Activated CD8-positive, alpha-beta memory T cell treated with anti-CD3 and anti-CD28 coated beads, Interleukin-2, amount 50 U/mL, for 48 hours (primary cell): Measurements from ENCODE around the gene FUT7.
A peak's percentile ranks its signal among the peaks of the same experiment; 100 is the strongest.
"Not testable (repeated sequence)": the region's sequence is repeated elsewhere in the genome, so short reads cannot be mapped to it uniquely, and the experiment has no call there.

Experiments used
- DNase-seq: peaks from one replicate; pipeline ENCODE4 v3.0.0-alpha.2; 2020

The FUT7 gene

DNA sequence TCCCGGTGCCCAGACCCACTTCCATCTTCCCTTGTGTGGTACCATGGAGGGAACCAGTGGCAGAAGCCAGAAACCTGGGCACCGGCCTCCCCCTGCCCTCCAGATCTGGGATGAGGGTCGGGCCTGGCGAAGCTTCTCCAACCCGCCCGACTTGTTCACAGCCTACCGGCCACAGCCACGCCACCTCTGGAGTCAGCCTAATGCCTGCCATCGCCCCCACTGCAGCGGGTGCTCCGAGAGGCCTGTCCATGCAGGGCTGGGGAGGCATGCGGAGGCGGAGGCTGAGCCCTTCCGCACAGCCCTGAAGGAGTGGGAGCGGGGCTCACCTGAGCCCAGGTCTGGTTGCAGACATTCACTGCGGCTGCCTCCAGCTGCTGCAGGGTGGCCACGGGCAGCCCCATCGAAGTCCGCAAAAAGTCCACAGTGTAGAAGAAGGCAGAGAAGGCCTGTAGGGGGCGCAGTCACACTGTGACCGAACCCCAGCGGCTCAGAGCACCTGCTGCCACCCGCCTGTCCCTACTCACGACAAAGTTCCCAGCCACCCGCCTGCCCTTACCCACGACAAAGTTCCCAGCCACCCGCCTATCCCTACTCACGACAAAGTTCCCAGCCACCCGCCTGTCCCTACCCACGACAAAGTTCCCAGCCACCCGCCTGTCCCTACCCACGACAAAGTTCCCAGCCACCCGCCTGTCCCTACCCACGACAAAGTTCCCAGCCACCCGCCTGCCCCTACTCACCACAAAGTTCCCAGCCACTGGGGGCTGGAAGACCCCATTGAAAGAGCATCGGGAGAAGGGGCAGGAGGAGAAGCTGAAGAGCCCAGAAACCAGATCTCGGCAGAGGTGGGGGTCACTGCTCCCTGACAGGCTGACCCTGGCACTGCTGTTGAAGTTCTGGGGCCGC is 17.9 kb upstream of the FUT7 start:
- peak; percentile 91 for DNase-seq

DNA sequence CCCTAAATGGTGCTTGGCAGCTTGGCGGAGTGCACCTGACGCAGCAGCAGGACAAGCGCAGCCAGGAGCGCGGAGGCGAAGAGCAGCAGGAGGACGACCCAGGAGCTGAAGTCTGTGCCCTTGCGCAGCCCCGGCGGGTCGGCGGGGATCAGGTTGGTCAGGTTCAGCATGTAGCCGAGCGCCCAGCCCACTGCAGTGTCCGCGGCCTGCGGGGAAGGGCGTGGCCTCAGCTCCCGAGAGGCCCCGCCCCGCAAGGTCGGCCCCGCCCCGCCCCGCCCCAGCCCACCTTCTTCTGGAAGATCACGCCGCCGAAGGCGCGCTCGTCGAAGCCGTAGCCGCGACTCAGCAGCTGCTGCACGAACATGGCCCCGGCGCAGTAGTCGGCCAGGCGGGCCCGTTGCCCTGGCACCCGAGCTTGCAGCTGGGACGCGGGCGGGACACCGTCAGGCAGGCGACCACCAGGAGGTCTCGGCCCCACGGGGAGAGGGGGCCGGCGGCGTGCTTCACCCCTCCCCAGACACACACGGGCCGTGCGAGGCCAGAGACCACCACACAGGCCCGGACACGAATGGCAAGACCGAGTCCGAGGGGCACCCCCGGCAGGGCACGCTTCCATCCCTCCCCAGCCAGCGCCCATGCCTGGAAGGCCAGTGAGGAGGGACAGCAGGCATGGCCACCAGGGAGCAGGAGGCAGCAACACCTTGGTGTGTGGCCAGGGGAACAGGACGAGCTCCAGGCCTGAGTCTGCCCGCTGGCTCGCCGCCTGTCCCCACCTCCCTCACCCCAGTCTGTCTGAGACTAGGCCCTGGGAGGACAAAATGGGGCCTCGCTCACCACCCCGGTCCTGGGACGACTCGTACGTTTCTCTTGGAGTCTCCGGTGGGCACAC is 17.0 kb upstream of the FUT7 start:
- no peak for DNase-seq

DNA sequence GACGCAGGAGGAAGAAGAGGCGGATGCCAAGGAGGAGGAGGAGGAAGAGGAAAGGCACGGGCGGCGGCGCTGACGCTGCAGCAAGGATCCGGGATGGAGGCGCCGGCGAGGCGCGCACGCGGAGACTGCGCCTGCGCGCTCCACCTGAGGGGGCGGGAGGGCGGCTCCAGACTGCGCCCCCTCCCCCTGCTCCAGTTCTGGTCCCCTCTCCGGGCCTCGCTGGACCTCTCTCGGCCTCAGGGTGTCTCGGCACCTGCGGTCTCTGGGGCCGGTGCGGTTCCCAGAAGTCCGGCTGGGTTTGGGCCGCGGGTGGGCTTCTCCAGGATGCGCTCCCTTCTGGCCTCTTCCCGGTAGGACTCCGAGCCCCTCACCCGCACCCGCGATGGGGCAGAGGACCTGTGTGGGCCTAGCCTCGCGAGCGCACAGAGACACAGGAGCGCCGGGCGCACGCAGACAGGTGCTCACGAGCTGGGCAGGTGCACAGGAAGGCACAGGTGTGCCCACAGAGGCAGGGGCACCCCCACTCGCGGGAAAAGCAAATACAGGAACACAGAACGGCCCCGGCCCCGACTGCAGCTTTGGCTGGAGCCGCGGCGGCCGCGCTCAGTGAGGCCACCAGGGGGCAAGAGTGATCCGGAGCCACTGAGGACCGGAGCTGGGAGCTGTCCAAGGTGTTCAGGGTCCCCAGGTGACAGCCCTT is 14.3 kb upstream of the FUT7 start, which contains the start of gene NPDC1:
TSS of gene NPDC1 (minus strand) at position 90 of the 700 bp plus-strand sequence. CDS start 188 bp downstream, outside the sequence.
- peak; percentile 92 for DNase-seq

DNA sequence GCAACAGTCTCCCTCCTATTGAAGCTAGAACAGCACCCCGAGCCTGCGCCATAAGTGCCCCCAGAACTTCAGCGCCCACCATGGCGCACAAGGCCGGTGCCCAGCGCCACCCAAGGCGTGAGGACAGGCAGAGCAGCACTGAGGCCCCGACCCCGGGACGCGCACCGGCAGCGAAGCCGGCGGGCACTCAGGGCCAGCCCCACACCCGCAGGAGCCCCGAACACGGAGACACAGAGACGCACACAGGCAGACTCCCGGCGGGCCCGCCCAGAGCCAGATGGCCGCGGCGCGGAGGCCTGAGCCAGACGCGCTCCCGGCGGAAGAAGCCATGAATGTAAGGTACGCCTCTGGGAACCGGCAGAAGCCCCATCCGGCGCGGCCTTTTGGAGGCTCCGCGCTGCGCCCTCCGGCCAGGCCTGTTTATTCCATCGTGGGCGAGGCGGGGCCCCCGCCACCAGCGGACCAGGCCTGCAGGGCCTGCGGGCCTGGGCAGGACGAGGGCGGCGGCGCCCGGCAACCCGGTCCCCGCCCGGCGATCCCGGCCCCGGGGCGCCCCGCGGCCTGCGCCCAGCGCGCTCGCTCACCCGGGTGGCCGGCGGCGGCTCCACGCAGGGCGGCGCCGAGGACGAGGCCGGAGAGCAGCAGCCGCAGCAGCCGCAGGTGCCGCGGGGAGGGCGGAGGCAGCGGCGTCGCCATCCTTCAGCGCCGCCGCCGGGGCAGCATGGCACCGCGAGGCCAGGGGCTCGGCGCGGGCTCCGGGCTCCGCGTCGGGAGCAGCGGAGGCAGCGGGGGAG is 13.6 kb upstream of the FUT7 start:
- no peak for DNase-seq

DNA sequence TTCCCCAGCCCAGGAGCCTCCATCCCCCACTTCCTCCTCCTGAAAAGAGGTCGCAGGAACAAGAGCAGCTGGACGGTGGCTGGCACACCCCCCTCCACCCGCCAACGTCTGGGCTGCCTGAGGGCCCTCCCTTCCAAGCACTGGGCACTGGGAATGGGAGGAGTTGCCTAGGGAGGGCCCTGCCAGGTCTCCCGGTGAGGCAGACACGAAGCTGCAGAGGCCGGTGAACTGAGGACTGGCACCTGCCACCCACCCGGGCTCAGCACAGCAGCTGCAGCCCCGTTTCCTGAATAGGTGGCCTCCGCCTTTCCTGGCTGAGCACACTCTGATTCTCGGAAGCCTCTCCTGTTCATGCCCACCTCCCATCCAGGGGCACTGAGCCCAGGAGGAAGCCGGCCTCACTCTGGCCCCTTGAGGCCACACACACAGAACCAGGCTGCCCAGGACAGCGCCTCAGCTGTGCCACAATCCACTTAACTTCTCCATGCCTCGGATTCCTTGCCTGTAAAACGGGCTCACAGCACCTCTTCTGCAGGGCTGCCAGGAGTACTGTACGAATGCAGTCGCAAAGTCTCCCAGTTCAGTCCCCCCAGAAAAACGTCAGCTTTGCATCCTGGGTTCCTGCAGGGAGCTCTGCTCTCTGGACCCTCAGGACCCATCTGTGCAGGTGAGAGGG is 12.8 kb upstream of the FUT7 start:
- no peak for DNase-seq

DNA sequence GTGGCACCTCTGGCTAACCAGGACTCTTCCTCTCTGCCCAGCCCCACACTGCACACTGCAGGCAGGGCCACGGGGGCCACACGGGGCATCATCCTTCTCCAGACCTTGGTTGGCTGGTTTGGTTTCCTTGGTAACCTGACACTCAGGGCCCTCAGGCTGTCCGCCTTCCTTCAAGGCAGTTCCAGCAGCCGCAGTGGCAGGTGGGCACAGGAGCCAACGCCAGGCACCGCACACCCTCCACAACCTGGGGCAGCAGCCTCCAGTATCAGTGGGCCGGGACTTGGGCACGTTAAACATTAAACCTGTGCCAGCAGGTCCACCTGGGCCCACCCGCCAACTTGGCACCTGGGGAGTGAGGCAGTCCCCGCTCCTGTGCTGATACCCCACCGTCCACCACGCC is 12.1 kb upstream of the FUT7 start:
- no peak for DNase-seq

DNA sequence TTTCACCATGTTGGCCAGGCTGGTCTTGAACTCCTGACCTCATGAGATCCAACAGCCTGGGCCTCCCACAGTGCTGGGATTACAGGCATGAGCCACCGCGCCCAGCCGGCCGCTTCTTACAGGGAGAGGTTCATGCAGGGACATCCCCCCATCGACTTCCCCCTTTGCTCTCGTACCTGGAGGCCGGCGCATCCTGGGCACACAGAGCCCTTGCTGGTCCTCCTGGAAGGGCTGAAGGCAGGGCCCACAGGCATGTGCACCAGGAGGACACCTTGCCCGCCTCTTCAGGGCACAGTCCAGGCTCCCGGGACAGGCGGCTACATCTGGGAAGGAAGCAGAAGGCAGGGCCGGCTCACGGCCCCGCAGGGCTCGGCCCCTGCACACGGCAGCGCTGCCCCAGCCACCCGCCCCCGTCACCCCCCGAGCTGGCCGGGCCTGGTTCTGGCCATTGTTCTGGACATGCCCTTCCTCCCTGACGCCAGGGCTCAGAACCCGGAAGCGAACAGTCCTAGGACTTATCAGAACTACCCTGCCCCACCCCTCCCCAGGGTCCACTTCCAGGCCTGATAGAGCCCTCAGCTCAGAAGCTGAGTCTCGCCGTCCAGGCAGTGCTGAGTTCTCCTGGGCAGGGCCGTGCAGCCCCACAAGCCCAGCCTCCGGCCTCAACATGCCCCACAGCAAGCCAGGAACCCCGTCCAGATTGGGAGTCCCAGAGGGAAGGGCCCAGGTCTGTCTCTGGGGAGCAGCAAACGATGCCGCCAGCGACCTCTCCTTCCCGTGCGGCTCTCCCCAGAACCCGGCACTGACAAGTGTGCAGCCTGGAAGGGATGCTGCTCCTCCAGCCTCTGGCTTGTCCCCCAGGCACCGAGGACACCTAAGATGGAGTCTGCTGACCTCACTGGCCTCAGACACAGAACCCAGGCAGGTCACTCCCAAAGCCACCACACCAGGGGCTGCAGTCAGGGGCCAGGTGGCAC is 11.2 kb upstream of the FUT7 start:
- DNase-seq = no peak

DNA sequence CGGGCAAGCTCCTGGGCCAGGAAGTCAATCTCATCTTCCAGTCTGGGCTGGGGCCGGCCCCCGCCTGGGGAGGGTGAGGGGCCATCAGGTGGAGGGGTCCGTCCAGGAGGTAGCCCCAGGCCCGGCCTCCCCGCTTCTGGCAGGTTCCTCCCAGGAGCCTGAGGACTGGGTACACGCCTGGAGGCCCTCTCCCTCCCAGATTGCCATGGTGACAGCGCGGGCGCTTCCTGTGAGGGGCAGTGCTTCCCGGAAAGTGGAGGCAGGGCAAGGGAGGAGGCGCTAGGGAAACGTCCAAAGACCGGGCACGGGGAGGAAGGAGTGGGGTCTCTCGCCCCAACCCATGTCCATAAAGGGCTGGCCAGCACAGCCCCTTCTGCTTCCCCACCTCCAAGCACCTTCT is 9.2 kb upstream of the FUT7 start:
- DNase-seq = no peak

DNA sequence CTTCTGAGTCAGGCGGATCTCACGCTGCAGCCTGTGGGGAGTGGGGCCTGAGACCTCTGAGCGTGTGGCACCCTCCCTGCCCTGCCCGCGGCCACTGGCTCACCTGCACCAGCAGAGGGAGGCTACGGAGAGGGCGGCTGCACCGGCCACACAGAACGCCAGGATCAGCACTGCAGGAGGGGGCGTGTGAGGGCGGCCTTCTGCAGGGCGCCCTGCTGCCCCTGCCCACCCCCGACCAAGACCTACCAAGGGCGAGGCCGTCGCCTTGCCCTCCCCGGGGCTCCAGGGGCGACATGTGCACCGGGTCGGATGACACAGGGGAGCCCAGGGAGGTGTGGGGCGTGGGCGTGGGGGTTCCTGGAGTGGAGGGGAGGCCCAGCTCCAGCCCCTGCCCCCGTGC is 8.7 kb upstream of the FUT7 start:
- DNase-seq = no peak

DNA sequence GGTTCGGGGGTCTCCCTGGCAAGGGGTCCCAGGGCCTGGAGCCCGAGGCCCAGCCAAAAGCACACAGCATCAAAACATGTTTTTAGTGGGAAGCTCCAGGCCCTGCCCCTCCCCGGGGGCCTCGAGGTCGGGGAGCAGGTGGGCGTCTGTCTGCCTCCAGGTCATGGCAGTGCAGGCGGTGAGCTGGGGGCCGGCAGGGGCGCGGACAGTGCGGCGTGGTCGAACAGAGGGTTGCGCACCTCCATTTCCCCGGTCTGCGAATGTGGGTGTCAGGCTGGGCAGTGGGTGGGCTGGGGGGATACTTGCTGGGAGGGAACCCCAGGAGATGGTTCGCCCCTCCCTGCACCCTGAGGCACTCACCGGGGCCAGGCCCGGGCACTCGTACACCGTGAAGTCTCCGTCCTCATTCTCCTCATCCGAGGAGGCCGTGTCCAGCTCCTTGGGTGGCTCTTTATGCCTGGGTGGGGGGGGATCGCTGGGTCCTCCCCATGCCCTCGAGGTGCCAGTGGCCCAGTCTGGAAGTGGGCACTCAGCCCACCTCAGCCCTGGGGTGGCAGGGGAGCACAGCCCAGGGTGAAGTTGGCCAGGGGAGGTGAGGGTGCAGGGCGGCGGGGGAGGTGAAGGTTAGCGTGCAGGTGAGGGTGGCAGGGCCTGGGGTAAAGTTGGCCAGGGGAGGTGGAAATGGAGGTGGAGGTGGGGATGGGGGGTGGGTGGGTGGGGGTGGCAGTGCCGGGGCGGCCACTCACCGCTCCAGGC is 7.9 kb upstream of the FUT7 start:
- DNase-seq = no peak

DNA sequence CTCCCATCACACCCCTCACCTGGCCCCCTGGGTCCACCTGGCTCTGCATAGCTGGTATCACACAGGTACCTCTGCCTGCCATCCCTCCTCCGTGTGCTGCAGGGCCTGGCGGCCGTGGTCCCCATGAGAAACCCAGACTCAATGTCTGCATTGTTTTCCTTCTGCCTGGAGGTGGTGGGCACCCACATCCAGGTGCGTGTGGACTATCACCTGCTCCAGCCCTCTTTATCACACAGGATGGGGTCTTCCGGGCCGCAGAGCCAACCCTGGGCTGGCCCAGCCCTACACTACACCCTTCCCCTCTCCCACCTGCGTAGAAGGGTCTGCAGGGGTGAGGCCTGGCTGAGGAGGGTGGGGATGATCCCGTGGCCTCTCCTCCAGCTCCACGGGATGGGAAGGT is 7.0 kb upstream of the FUT7 start:
- DNase-seq = no peak

DNA sequence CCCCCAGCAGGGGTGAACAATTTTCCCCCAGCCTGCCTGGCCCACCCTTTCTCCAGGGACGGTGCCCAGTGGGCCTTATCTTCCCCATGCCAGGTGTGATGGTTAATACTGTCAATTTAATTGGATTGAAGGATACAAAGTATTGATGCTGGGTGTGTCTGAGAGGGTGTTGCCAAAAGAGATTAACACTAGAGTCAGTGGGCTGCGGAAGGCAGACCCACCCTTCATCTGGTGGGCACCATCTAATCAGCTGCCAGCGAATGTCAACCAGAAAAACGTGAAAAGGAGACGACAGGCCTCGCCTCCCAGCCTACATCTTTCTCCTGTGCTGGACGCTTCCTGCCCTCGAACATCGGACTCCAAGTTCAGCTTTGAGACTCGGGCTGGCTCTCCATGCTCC is 5.6 kb upstream of the FUT7 start:
- DNase-seq = no peak

DNA sequence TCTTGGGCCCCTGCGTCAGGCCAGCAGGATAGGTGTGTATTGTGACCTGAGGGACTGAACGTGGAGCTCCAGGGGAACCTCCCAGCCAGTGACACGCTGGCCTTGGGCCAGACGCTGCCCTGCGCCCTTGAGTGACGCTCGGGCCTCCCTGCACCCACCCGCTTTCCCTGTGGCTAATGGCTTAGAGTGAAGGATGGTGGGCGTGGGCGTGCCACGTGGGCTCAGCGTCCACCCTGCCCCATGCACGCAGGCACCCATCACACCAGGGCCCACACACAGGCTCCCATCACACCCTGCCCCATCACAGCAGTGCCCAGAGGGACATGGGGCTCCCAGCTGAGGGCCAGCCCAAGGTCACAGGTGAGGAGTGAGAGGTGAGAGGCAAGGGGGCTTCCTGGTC is 5.1 kb upstream of the FUT7 start:
- no peak for DNase-seq

DNA sequence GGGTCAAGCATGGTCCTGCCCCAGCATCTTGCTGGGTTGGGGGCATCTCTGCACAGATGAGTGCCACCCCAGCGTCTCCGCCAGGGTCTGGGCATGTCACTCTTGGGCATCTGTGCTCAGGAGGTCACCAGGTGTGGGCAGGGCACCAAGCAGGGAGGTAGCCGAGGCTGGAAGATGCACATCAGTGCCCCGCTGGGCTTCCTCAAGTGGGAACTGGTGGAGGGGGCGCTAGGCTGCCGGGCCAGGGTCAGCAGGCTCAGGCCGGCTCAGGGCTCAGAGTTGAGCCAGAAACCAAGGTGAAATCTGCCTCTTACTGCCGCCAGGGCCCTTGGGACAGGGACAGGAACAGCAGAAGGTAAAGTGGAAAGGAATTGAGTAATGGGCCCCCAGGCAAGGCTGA is 4.0 kb upstream of the FUT7 start:
- DNase-seq = no peak

DNA sequence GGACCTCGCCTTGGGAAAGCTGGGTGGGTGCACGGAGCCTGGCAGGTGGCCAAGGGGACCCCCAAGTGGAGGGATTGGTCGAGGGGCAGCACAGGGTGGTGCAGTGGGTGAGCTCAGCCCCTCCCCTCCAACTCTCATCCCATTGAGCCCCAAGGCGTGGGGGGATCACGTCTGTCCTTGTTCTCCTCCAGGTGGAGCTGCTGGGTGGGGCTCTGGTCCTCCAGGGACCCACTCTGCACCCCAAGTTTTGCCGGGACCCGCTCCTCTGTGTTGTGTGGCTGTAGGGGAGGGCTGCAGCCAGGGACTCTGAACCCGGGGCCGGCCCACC is 3.6 kb upstream of the FUT7 start:
- no peak for DNase-seq

DNA sequence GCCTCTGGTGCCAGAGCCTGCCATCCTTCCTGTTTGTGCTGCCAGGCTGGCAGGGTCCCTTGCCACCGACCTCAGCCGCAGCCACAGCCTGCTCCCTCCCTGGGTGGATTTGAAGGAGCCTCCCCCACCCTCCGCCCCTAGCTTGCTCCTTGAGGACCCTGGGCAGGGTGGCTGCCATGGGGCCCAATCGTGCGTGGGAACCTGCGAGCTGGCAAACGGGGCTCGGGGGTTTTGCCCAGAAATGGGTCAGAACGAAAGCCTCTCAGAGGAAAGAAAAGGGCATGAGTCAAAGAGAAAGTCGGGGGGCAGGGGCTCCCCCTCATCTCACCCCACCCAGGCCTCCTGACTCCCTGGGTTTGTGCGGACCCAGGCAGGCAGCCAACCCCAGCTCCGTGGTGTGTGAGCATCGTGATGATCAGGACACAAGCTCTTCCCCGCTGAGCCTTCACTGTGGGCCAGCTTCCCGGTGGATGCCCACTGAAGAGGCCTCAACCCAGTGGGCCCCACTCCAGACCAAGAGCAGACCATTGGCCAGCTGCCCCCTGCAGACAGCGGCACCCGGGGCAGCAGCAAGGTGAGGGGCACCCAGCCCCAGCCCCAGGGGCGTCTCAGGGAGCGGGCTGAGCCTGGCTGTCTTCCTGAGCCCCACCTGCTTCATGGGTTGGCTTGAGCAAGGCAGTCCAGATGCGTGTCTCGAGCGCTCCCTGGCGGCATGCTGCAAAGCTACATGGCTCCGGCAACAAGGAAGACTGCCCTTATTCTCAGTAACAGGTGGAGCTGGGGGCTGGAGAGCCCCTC is 3.0 kb upstream of the FUT7 start:
- DNase-seq = peak; percentile 94

DNA sequence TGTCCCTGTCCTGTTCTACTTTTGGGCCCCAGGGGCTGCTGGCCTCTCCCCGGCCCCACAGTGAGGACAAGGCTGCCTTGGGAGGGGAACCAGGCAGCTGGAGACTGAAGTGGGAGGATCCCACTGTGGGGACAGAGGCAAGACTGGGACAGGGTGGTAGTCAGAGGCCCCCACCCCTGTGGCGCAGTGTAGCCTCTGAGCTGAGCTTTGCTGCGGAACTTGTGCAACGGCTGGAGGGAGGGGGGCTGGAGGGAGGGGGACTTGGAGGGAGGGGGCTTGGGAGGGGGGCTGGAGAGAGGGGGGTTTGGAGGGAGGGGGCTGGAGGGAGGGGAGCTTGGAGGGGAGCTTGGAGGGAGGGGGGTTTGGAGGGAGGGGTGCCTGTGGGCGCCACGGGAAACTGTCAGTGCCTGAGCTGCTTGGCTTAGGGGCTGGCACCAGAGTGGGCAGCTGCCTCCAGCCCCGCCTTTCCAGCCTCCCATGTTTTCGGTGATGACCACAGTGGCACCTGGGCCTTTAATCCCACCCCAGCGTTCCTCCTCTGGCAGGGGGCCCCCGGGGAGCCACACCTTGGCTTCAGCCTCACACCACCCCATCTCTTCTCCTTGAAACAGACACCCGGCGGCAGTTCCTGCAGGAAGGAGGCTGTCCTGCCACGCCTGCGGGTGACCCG is 2.3 kb upstream of the FUT7 start:
- no peak for DNase-seq

DNA sequence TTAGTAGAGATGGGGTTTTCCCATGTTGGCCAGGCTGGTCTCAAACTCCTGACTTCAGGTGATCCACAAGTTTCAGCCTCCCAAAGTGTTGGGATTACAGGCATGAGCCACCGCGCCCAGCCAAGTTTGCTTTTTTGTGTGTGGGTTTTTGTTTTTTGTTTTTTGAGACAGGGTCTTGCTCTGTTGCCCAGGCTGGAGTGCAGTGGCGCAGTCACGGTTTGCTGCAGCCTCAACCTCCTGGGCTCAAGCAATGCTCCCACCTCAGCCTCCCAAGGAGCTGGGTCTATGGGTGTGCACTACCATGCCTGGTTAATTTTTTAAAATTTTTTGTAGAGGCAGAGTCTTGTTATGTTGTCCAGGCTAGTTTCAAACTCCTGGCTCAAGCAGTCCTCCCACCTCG is 1.6 kb upstream of the FUT7 start:
- not testable (repeated sequence) for DNase-seq
